Left colon (tissue), 2 donors: Measurements from ENCODE around the gene TLE6. TPM values are rescaled to one million over a fixed set of nuclear protein-coding genes. Genes with fewer than 3 reads are reported as not detected.
"Not testable (repeated sequence)": the region's sequence is repeated elsewhere in the genome, so short reads cannot be mapped to it uniquely, and the experiment has no call there.

Experiments used
- ATAC-seq: fragments of 200-7000 bp; cut with Tn5 transposase; one replicate; pipeline ENCODE4 v1.9.1; 2020; ENCODE audit warnings: mild to moderate bottlenecking, moderate library complexity
- DNase-seq, 2 donors: peaks; one replicate each; pipeline ENCODE4 v3.0.0-alpha.2; 2020
- intact Hi-C, 2 donors: fragments of 100-400 bp; cut with DNase I in 1 of 2; cut with micrococcal nuclease in 1 of 2; formaldehyde crosslinking; loops; one replicate each; pipeline versions ENCODE4 v1.11.2 to v1.14.0; 2022; cut with DNase I, micrococcal nuclease
- total RNA-seq, 2 donors: library from RNA; stranded (reverse); fragmentation: NEBNext Ultra II Directional; extraction: Animal tissue kit (Norgen Biotek cat#: 25700); gene quantifications; one replicate each; pipeline ENCODE4 v1.2.1, GENCODE V29; 2021
- donor health status: DM: no; HTN: no; CAD: no.
- donor health status: DM: yes; HTN: yes; CAD: no.

TLE6 gene
- total RNA-seq, 2 donors from 2014 or later, result 2.2 to 2.6 TPM

GRCh38 chr19:2992958-2993357 lies 15.6 kb downstream of the TLE6 start:
- no peak for DNase-seq
- intact Hi-C loops, result no loop called here
- ATAC-seq, result no peak

GRCh38 chr19:2993579-2993978 lies 16.2 kb downstream of the TLE6 start:
- DNase-seq, result no peak
- intact Hi-C loops, result no loop called here
- ATAC-seq, result no peak

- no peak for ATAC-seq
- no peak for DNase-seq
- intact Hi-C loops, result no loop called here
These were observed 17.3 kb downstream of the TLE6 start for GRCh38 chr19:2994588-2995131.

- DNase-seq, result no peak
- ATAC-seq, result no peak
- intact Hi-C loops, result no loop called here
These were observed 20.4 kb downstream of the TLE6 start for GRCh38 chr19:2997720-2998119.

GRCh38 chr19:2998642-2999041 lies 21.3 kb downstream of the TLE6 start:
- DNase-seq (no peak), ATAC-seq (no peak)
- intact Hi-C loops, result no loop called here

- no peak for ATAC-seq
- no peak for DNase-seq
- intact Hi-C loops, result no loop called here
These were observed 24.0 kb downstream of the TLE6 start for GRCh38 chr19:3001235-3001800.

- no peak for ATAC-seq
These were observed 25.7 kb downstream of the TLE6 start for GRCh38 chr19:3003046-3003445.

GRCh38 chr19:3004522-3004921 lies 27.2 kb downstream of the TLE6 start:
- no peak for ATAC-seq
- no peak for DNase-seq
- intact Hi-C loops, result no loop called here

More at GRCh38 chr19:3003046-3003445, 25.7 kb downstream of the TLE6 start:
- intact Hi-C loops, result no loop called here
- no peak for DNase-seq

- DNase-seq (no peak), ATAC-seq (no peak)
- intact Hi-C loops, result no loop called here
These were observed 28.0 kb downstream of the TLE6 start for GRCh38 chr19:3005345-3005744.

- intact Hi-C loops, result no loop called here
- ATAC-seq (peak; percentile 85), DNase-seq (peak; percentile 43 to 50)
These were observed 28.9 kb downstream of the TLE6 start for GRCh38 chr19:3006075-3006767.

- intact Hi-C loops, result no loop called here
- ATAC-seq (no peak), DNase-seq (no peak)
These were observed 30.6 kb downstream of the TLE6 start for GRCh38 chr19:3007975-3008374.

- ATAC-seq, result no peak
- intact Hi-C loops, result no loop called here
These were observed 31.6 kb downstream of the TLE6 start for GRCh38 chr19:3008994-3009393.

GRCh38 chr19:3010871-3011270 lies 33.5 kb downstream of the TLE6 start:
- ATAC-seq (no peak), DNase-seq (no peak)
- intact Hi-C loops, result no loop called here

More at GRCh38 chr19:3008994-3009393, 31.6 kb downstream of the TLE6 start:
- DNase-seq, result no peak

GRCh38 chr19:3012059-3012458 lies 34.7 kb downstream of the TLE6 start:
- DNase-seq, intact Hi-C loops, ATAC-seq: not testable (repeated sequence)

- intact Hi-C loops, result no loop called here
- DNase-seq (no peak), ATAC-seq (no peak)
These were observed 35.4 kb downstream of the TLE6 start for GRCh38 chr19:3012621-3013262.

- intact Hi-C loops, result no loop called here
- DNase-seq, result no peak
- ATAC-seq, result no peak
These were observed 35.9 kb downstream of the TLE6 start for GRCh38 chr19:3013263-3013725.

- DNase-seq (no peak), ATAC-seq (no peak)
- intact Hi-C loops, result no loop called here
These were observed 36.8 kb downstream of the TLE6 start for GRCh38 chr19:3014135-3014534.

GRCh38 chr19:3015126-3016057 lies 38.0 kb downstream of the TLE6 start:
- no peak for ATAC-seq
- intact Hi-C loops, result no loop called here

GRCh38 chr19:3017923-3018322 lies 40.6 kb downstream of the TLE6 start:
- intact Hi-C loops, result no loop called here
- DNase-seq, result no peak
- ATAC-seq, result no peak

More at GRCh38 chr19:3015126-3016057, 38.0 kb downstream of the TLE6 start:
- no peak for DNase-seq
